Measurements from ENCODE around the gene OR4C13. TPM values are rescaled to one million over a fixed set of nuclear protein-coding genes. Genes with fewer than 3 reads are reported as not detected.

OR4C13 gene
- total and polyA plus RNA-seq, 2 donors (not counting 3 experiments of a cell fraction or from before 2014, with no cell fraction given): not detected

Other genes with a start within 250 kb of the OR4C13 start
- gene OR4C12, start 30.1 kb downstream of the OR4C13 start, total RNA-seq: not detected in 2 replicates
- not detected in 2 replicates for gene OR4C12, start 30.1 kb downstream of the OR4C13 start, polyA plus RNA-seq
- not detected in 2 replicates for gene OR4C45, start 80.5 kb downstream of the OR4C13 start, total RNA-seq
- gene OR4C45, start 80.5 kb downstream of the OR4C13 start, polyA plus RNA-seq: not detected in 2 replicates

Measured in endothelial cell of umbilical vein (primary cell).